Measurements from ENCODE around the gene NCAPH2.

NCAPH2 gene

DNA sequence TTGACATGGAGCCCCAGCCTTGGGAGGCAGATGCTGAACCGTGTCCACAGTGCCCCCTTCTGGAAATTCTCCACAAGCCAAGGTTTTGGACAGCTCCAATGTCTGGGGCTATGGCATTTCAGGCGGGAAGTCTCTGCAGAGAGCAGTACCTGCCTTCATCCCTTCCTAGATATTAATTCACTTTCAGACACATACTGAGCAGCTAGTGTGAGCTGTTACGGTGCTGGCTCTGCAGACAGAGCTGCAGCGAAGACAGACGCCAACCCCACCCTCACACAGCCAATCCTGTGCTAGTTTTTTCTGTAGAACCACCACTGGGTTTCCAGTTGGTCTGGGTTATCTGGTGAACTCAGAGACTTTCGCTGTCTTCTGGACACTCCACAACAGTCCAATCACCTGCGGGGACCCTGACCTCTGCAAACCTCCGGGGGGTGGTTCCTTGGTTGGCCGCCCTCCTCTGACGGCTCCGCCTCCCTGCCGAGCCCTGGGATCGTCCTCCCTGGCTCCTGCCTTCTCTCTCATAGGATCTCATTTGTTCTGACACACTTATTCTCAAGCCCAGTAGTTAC is 9.6 kb upstream of the NCAPH2 start:
- Histone ChIP-seq H3K4me3 (peak overlapping the region; percentile 55), H3K36me3 (ENCODE audit: insufficient read depth, low read length) (no peaks in the 10 kb centered on the region; the same call in 1 of the 2 replicates), H3K27ac (no peak overlapping the region), H3K9ac (ENCODE audit: insufficient read length) (no peak overlapping the region), H3K9me3 (ENCODE audit: low read depth, low read length) (no peaks in the 10 kb centered on the region)
- TF ChIP-seq POLR2AphosphoS5 (IDR thresholded peaks at IDR 0.05; ENCODE audit: borderline replicate concordance, low read depth, low read length) (no peak), EZH2 (IDR thresholded peaks at IDR 0.05) (no peak)
- DNase-seq (ENCODE audit: low read depth, low spot score): no peak

GRCh38 chr22:50500452-50500851 is 7.6 kb upstream of the NCAPH2 start:
- H3K27ac ChIP-seq: no peak overlapping the region
- H3K36me3 ChIP-seq (ENCODE audit: insufficient read depth, low read length): peaks cover 9% of the 10 kb centered on the region; the same call in 1 of the 2 replicates
- no peak overlapping the region for H3K9ac ChIP-seq (ENCODE audit: insufficient read length)
- H3K9me3 ChIP-seq (ENCODE audit: low read depth, low read length): no peaks in the 10 kb centered on the region
- H3K4me3 ChIP-seq: no peak overlapping the region
- no peak for TF ChIP-seq FOXP2 (optimal IDR thresholded peaks at IDR 0.05; ENCODE audit: control extremely low read depth, extremely low read length, insufficient read depth)
- TF ChIP-seq POLR2AphosphoS5 (IDR thresholded peaks at IDR 0.05; ENCODE audit: borderline replicate concordance, low read depth, low read length): no peak
- no peak for TF ChIP-seq EZH2 (IDR thresholded peaks at IDR 0.05)
- no peak for DNase-seq (ENCODE audit: low read depth, low spot score)

GRCh38 chr22:50502096-50502495 is 5.9 kb upstream of the NCAPH2 start:
- DNase-seq (ENCODE audit: low read depth, low spot score): no peak
- Histone ChIP-seq H3K9me3 (ENCODE audit: low read depth, low read length) (no peaks in the 10 kb centered on the region), H3K4me3 (no peak overlapping the region), H3K9ac (ENCODE audit: insufficient read length) (no peak overlapping the region), H3K27ac (no peak overlapping the region), H3K36me3 (ENCODE audit: insufficient read depth, low read length) (peaks cover 10% of the 10 kb centered on the region; the same call in 1 of the 2 replicates)
- TF ChIP-seq FOXP2 (optimal IDR thresholded peaks at IDR 0.05; ENCODE audit: control extremely low read depth, extremely low read length, insufficient read depth): no peak
- no peak for TF ChIP-seq EZH2 (IDR thresholded peaks at IDR 0.05)
- no peak for TF ChIP-seq POLR2AphosphoS5 (IDR thresholded peaks at IDR 0.05; ENCODE audit: borderline replicate concordance, low read depth, low read length)

GRCh38 chr22:50502628-50503474 is 5.2 kb upstream of the NCAPH2 start:
- DNase-seq (ENCODE audit: low read depth, low spot score): no peak
- Histone ChIP-seq H3K4me3 (no peak overlapping the region), H3K36me3 (ENCODE audit: insufficient read depth, low read length) (peaks cover 10% of the 10 kb centered on the region; the same call in 1 of the 2 replicates), H3K9me3 (ENCODE audit: low read depth, low read length) (no peaks in the 10 kb centered on the region), H3K9ac (ENCODE audit: insufficient read length) (no peak overlapping the region), H3K27ac (no peak overlapping the region)
- no peak for TF ChIP-seq FOXP2 (optimal IDR thresholded peaks at IDR 0.05; ENCODE audit: control extremely low read depth, extremely low read length, insufficient read depth)
- no peak for TF ChIP-seq EZH2 (IDR thresholded peaks at IDR 0.05)
- TF ChIP-seq POLR2AphosphoS5 (IDR thresholded peaks at IDR 0.05; ENCODE audit: borderline replicate concordance, low read depth, low read length): no peak; the same call in 1 of the 2 replicates

GRCh38 chr22:50503475-50504145 is 4.4 kb upstream of the NCAPH2 start:
- H3K4me3 ChIP-seq: no peak overlapping the region
- no peak for DNase-seq (ENCODE audit: low read depth, low spot score)
- no peaks in the 10 kb centered on the region for H3K9me3 ChIP-seq (ENCODE audit: low read depth, low read length)
- H3K27ac ChIP-seq: no peak overlapping the region
- H3K36me3 ChIP-seq (ENCODE audit: insufficient read depth, low read length): peaks cover 10% of the 10 kb centered on the region; the same call in 1 of the 2 replicates
- H3K9ac ChIP-seq (ENCODE audit: insufficient read length): no peak overlapping the region
- TF ChIP-seq FOXP2 (optimal IDR thresholded peaks at IDR 0.05; ENCODE audit: control extremely low read depth, extremely low read length, insufficient read depth) (no peak), POLR2AphosphoS5 (IDR thresholded peaks at IDR 0.05; ENCODE audit: borderline replicate concordance, low read depth, low read length) (no peak), EZH2 (IDR thresholded peaks at IDR 0.05) (no peak)

- no peak for TF ChIP-seq POLR2AphosphoS5 (IDR thresholded peaks at IDR 0.05; ENCODE audit: borderline replicate concordance, low read depth, low read length)
- TF ChIP-seq FOXP2 (optimal IDR thresholded peaks at IDR 0.05; ENCODE audit: control extremely low read depth, extremely low read length, insufficient read depth): no peak
- TF ChIP-seq EZH2 (IDR thresholded peaks at IDR 0.05): no peak
- Histone ChIP-seq H3K4me3 (no peak overlapping the region), H3K27ac (no peak overlapping the region), H3K9ac (ENCODE audit: insufficient read length) (no peak overlapping the region), H3K36me3 (ENCODE audit: insufficient read depth, low read length) (peaks cover 10% of the 10 kb centered on the region; the same call in 1 of the 2 replicates), H3K9me3 (ENCODE audit: low read depth, low read length) (no peaks in the 10 kb centered on the region)
- DNase-seq (ENCODE audit: low read depth, low spot score): no peak
Measured at GRCh38 chr22:50504369-50505211, 3.4 kb upstream of the NCAPH2 start.

DNA sequence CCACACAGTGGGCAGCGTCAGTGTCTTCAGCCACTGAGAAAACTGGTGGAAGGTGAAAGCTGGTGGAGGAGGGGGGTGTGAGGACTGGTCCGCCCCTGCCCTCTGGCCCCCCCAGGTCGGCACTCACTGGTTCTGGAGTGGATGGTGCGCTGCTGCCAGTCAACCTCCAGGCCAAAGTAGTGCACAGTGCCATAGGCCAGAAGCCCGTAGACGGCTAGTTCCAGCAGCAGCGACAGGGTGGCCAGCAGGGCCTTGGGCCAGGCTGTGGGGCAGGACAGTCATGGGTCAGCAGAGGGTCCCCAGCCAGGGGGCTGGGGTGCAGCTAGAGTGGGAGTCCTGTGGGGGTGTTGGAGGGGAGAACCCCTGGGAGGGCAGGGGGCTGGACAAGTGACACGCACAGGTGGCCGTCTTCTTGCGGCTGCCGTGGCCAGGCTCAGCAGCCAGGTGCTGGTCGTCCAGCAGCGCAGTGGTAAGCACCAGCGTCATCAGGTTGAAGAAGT is 2.7 kb upstream of the NCAPH2 start:
- Histone ChIP-seq H3K9ac (ENCODE audit: insufficient read length) (no peak overlapping the region), H3K4me3 (no peak overlapping the region), H3K9me3 (ENCODE audit: low read depth, low read length) (no peaks in the 10 kb centered on the region), H3K36me3 (ENCODE audit: insufficient read depth, low read length) (peaks cover 10% of the 10 kb centered on the region; the same call in 1 of the 2 replicates), H3K27ac (no peak overlapping the region)
- TF ChIP-seq FOXP2 (optimal IDR thresholded peaks at IDR 0.05; ENCODE audit: control extremely low read depth, extremely low read length, insufficient read depth) (no peak), POLR2AphosphoS5 (IDR thresholded peaks at IDR 0.05; ENCODE audit: borderline replicate concordance, low read depth, low read length) (no peak), EZH2 (IDR thresholded peaks at IDR 0.05) (no peak)
- DNase-seq (ENCODE audit: low read depth, low spot score): no peak

Data from SK-N-MC (cell line).